IMR-90 (cell line): Measurements from ENCODE around the gene APOOL.

Source experiments
- BHLHE40 ChIP-seq: fragments of 150-350 bp; IDR thresholded peaks from 2 replicates; pipeline ENCODE4 v1.6.1; 2016; ENCODE audit warnings: mild to moderate bottlenecking, low read depth, low read length
- CEBPB ChIP-seq: IDR thresholded peaks from 2 replicates; pipeline ENCODE4 v1.6.1; 2012; ENCODE audit warnings: low read depth, low read length, improper control_type of control experiment
- CHD1 ChIP-seq: IDR thresholded peaks from 2 replicates; pipeline ENCODE4 v1.6.1; 2012; ENCODE audit warnings: low read depth, low read length, improper control_type of control experiment
- CTCF ChIP-seq: conservative IDR thresholded peaks from 2 replicates; pipeline ENCODE4 v1.5.1; 2012; ENCODE audit warnings: mild to moderate bottlenecking, low read depth, low read length, improper control_type of control experiment
- ELK1 ChIP-seq: fragments of 150-350 bp; IDR thresholded peaks from 2 replicates; pipeline ENCODE4 v1.6.1; 2016; ENCODE audit warnings: low read depth, mild to moderate bottlenecking, low read length, moderate library complexity, borderline replicate concordance
- MAFK ChIP-seq: IDR thresholded peaks from 2 replicates; pipeline ENCODE4 v1.6.1; 2012; ENCODE audit warnings: low read depth, low read length, improper control_type of control experiment
- MAZ ChIP-seq: IDR thresholded peaks from 2 replicates; pipeline ENCODE4 v1.6.1; 2012; ENCODE audit warnings: low read depth, mild to moderate bottlenecking, low read length, improper control_type of control experiment, moderate library complexity, borderline replicate concordance
- MXI1 ChIP-seq: IDR thresholded peaks from 2 replicates; pipeline ENCODE4 v1.6.1; 2012; ENCODE audit warnings: low read depth, mild to moderate bottlenecking, low read length, moderate library complexity, borderline replicate concordance
- POLR2A ChIP-seq: IDR thresholded peaks from 2 replicates; pipeline ENCODE4 v1.6.1; 2012; ENCODE audit warnings: mild to moderate bottlenecking, low read depth, low read length
- RAD21 ChIP-seq: IDR thresholded peaks from 2 replicates; pipeline ENCODE4 v1.6.1; 2012; ENCODE audit warnings: low read length, improper control_type of control experiment
- RCOR1 ChIP-seq: IDR thresholded peaks from 2 replicates; pipeline ENCODE4 v1.6.1; 2012; ENCODE audit warnings: mild to moderate bottlenecking, low read length, improper control_type of control experiment; ENCODE audit not compliant: insufficient replicate concordance
- RFX5 ChIP-seq: IDR thresholded peaks from 2 replicates; pipeline ENCODE4 v1.8.0; 2012; ENCODE audit warnings: low read depth, mild to moderate bottlenecking, low read length, moderate library complexity
- SMC3 ChIP-seq: fragments of 150-350 bp; IDR thresholded peaks from 2 replicates; pipeline ENCODE4 v1.6.1; 2016; ENCODE audit warnings: low read depth, mild to moderate bottlenecking, antibody characterized with exemption, low read length, moderate library complexity
- TF ChIP-seq, protein P1 (sequence below): fragments of 150-350 bp; IDR thresholded peaks from 2 replicates; pipeline ENCODE4 v1.6.1; 2017; ENCODE audit warnings: mild to moderate bottlenecking, antibody characterized with exemption, low read length, low read depth

GRCh38 chrX:84956304-84956703 is 47.4 kb upstream of the APOOL start:
- no peak for TF ChIP-seq POLR2A
- no peak for TF ChIP-seq RFX5
- TF ChIP-seq MAFK = no peak
- no peak for TF ChIP-seq MXI1
- TF ChIP-seq CTCF = no peak
- TF ChIP-seq MAZ = no peak
- TF ChIP-seq RAD21 = no peak
- no peak for TF ChIP-seq ELK1
- TF ChIP-seq CEBPB = no peak
- TF ChIP-seq, protein P1, sequence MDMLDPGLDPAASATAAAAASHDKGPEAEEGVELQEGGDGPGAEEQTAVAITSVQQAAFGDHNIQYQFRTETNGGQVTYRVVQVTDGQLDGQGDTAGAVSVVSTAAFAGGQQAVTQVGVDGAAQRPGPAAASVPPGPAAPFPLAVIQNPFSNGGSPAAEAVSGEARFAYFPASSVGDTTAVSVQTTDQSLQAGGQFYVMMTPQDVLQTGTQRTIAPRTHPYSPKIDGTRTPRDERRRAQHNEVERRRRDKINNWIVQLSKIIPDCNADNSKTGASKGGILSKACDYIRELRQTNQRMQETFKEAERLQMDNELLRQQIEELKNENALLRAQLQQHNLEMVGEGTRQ = no peak
- TF ChIP-seq CHD1 = no peak
- TF ChIP-seq RCOR1 = no peak
- no peak for TF ChIP-seq SMC3
- no peak for TF ChIP-seq BHLHE40
